GM18951 (cell line): ENCODE measurements around the gene ANP32A.
"Not testable (repeated sequence)": the region's sequence is repeated elsewhere in the genome, so short reads cannot be mapped to it uniquely, and the experiment has no call there.

Experiments used
- POLR2A ChIP-seq: IDR thresholded peaks from 4 replicates; pipeline ENCODE4 v1.6.1; 2011; ENCODE audit warnings: mild to moderate bottlenecking; ENCODE audit not compliant: insufficient read length, insufficient read depth; ENCODE audit errors: extremely low read depth
- in situ Hi-C: fragments of 300-500 bp; cut with MboI; formaldehyde crosslinking; loops from one replicate; pipeline ENCODE4 v1.12.0; 2022; ENCODE audit warnings: low sequenced_read_pairs, mixed read lengths, inconsistent platforms; ENCODE audit not compliant: unreplicated experiment

ANP32A gene

DNA sequence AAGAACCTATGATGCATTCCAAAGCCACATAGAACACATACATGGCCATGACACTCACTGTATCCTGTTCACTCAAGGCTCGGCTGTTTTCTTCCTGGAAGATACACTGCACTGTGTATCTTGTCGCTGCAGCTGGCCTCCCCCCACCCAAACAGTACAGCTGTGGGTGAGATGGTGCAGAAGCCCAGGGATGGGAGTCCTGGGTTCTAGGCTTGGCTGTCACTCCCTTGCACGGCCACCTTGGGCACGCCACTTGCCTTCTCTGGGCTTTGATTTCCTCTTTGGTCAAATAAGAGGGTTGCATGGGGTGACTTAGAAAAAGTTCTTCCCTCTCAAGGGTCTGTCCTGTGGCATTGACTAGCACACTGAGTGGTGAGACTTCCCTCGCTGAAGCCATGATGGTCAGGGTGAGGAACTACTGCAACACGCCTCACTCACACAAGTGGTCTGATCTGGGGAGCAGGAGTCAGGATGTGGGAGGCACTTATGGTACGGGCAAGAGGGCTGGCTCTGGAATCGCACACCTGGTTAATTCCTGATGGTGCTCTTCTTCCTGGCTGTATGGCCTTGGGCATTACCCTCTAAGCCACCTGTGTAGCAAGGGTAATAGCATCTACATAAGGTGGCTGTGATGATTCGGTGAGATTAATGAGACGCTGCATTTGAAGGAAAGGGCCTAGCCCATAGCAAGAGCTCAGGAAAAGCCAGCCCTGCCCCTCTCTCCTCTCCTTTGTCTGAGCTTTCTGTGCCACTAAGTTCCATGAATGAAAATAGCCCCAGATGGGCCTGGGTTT lies 44.0 kb downstream of the ANP32A start:
- TF ChIP-seq POLR2A = no peak
- in situ Hi-C loops = no loop called here

- in situ Hi-C loops = no loop called here
- TF ChIP-seq POLR2A = no peak
These were observed 44.8 kb downstream of the ANP32A start for GRCh38 chr15:68775671-68776476.

- in situ Hi-C loops = no loop called here
- no peak for TF ChIP-seq POLR2A
These were observed 45.5 kb downstream of the ANP32A start for GRCh38 chr15:68775236-68775577.

DNA sequence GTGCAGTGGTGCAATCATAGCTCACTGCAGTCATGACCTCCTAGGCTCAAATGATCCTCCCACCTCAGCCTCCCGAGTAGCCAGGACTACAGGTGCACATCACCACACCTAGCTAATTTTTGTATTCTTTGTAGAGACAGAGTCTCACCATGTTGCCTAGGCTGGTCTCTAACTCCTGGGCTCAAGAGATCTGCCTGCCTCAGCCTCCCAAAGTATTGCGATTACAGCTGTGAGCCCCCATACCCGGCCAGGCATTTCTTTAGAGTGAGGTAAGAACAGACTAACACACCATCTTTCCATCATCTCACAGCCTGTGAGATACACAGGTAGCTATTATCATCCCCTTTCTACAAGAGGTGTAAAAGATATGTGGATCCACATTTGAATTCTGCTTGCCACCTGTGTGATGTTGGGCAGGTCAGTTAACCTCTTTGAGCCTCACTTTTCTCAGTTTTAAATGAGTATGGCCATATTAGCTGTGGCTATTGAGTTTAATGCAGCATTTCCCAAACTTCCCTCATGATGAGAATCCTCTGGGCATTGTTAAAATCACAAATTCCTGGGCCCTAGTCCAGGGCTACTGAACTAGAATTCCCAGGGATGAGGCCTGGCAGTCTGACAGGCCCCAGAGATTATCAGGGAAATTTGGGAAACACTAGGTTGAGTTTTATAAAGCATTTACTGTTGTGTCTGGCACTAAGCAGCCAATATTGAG lies 46.0 kb downstream of the ANP32A start:
- TF ChIP-seq POLR2A = no peak
- in situ Hi-C loops = no loop called here

- in situ Hi-C loops = no loop called here
- TF ChIP-seq POLR2A = no peak
These were observed 46.6 kb downstream of the ANP32A start for GRCh38 chr15:68774120-68774519.

- in situ Hi-C loops = no loop called here
- no peak for TF ChIP-seq POLR2A
These were observed 47.7 kb downstream of the ANP32A start for GRCh38 chr15:68773036-68773435.

- in situ Hi-C loops = no loop called here
- no peak for TF ChIP-seq POLR2A
These were observed 50.5 kb downstream of the ANP32A start for GRCh38 chr15:68770216-68770615.

GRCh38 chr15:68769702-68770101 lies 51.0 kb downstream of the ANP32A start:
- no peak for TF ChIP-seq POLR2A
- in situ Hi-C loops = no loop called here

DNA sequence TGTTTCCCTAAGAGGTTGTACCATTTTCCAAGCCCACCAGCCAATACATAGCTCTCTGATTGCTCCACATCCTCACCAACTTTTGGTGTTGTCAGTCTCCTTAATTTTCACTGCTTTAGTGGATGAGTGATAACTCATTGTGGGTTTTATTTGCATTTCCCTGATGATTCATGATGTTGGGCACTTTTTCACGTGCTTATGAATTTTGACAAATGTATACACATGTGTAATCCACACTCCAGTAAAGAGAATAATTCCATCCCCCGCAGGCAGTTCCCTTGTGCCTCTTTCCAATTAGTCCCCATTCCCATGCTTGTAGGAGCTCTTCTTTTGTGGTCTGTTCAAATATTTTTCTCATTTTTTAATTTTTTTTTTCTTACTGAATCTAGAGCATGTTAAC lies 52.4 kb downstream of the ANP32A start:
- TF ChIP-seq POLR2A = no peak
- in situ Hi-C loops = no loop called here

DNA sequence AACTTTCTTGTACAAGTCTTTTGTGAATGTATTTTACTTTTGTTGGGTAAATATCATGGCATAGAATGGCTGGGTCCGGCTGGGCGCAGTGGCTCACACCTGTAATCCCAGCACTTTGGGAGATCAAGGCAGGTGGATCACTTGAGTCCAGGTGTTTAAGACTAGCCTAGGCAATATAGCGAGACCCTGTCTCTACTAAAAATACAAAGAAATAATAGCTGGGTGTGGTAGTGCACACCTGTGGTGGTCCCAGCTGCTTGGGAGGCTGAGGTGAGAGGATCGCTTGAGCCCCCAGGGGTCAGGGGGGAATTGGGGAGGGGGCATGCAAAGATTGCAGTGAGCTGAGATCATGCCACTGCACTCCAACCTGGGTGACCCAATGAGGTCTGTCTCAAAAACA lies 52.9 kb downstream of the ANP32A start:
- in situ Hi-C loops = no loop called here

GRCh38 chr15:68765602-68766368 lies 54.9 kb downstream of the ANP32A start:
- in situ Hi-C loops = no loop called here
- TF ChIP-seq POLR2A = no peak

More for the DNA sequence above, 52.9 kb downstream of the ANP32A start:
- no peak for TF ChIP-seq POLR2A

GRCh38 chr15:68764090-68764489 lies 56.6 kb downstream of the ANP32A start:
- no peak for TF ChIP-seq POLR2A
- in situ Hi-C loops = no loop called here

DNA sequence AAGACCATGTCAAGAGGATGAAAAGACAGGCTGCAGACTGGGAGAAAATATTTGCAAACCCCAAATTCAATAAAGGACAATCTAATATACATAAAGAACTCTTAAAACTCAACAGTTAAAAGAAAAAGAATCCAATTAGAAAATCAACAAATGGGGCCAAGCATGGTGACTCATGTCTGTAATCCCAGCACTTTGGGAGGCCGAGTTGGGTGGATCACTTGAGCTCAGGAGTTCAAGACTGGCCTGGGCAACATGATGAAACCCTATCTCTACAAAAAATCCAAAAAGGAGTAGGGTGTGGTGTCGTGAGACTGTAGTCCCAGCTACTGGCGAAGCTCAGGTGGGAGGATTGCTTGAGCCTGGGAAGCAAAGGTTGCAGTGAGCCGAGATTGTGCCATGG lies 57.6 kb downstream of the ANP32A start:
- no peak for TF ChIP-seq POLR2A
- in situ Hi-C loops = no loop called here

- in situ Hi-C loops = not testable (repeated sequence)
These were observed 60.6 kb downstream of the ANP32A start for GRCh38 chr15:68759982-68760579.
